ENCODE measurements around the gene PRDM15.

Gene PRDM15

GRCh38 chr21:41823906-41824305 lies 55.2 kb downstream of the PRDM15 start:
- no peak for DNase-seq

GRCh38 chr21:41823166-41823565 lies 56.0 kb downstream of the PRDM15 start:
- no peak for DNase-seq

GRCh38 chr21:41821756-41822431 lies 57.2 kb downstream of the PRDM15 start:
- no peak for DNase-seq

GRCh38 chr21:41821081-41821755 lies 57.9 kb downstream of the PRDM15 start:
- no peak for DNase-seq

- no peak for DNase-seq
These were observed 58.6 kb downstream of the PRDM15 start for GRCh38 chr21:41820384-41821080.

GRCh38 chr21:41819856-41820281 lies 59.3 kb downstream of the PRDM15 start:
- no peak for DNase-seq

GRCh38 chr21:41819236-41819855 lies 59.8 kb downstream of the PRDM15 start:
- no peak for DNase-seq

DNA sequence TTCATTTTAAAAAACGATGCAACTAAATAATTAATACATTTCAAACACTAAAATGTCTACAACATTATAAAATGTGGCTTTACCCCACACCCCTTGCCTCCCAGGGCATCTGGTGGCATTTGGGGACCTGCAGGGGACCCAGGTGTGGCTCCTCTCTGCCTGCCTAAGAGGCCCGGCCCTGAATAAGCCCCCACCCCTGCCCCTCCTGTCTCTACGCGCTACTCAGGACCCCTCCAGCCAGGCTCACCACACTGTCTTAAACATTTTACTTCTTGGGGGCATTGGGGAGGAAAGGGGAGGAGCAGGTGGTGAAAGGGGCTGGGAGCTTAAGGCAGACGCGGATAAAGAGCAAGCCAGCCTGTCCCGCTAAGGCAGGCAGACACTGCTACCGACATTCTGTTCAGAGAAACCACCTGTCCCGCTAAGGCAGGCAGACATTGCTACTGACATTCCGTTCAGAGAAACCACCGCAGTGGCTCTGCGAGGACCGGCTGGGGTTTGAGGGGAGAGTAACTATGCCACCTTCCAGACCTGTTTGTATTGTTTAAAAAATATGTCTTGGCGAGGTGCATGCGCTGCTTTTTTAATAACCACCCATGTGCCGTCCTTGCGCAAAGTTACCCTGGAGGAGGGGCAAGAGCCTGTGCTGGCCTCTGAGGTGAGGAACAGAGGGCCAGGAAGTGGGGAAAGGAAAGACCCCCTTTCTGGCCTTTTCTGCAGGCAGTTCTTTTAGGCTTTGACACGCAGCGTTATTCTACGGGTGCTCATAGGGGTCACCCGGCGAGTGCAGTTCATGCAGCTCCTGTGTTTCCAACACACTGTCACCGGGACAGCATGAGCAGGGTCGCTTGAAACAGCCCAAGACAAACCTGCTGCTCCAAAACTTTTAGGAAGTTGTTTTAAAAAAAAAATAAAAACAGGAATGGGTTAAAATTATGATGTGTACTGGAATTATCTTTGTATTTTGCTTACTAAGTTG lies 61.0 kb downstream of the PRDM15 start:
- no peak for DNase-seq

DNA sequence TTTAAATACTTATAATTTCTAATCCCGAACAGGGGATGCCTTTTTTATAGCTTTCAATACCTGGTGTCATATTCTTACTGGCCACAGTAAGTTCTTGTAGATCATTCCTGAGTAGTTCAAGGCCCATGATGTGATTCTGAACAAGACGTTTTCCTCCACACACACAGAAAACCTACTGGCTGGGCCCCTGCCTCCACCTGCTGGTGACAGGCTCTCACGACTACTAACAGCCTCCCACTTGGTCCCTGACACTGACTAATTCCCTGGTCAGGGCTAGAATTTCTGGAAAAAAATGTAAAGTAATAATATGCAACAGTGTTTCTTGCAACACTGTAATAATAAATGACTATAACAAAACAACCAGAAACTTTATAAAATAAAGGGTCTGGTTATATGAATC lies 61.9 kb downstream of the PRDM15 start:
- DNase-seq: peak in 4 of 6 experiments; percentile 5 to 28 (median 8)

GRCh38 chr21:41816583-41817165 lies 62.5 kb downstream of the PRDM15 start:
- DNase-seq: peak; percentile 9 to 69 (median 36)

- DNase-seq: no peak
These were observed 63.2 kb downstream of the PRDM15 start for GRCh38 chr21:41815652-41816582.

DNA sequence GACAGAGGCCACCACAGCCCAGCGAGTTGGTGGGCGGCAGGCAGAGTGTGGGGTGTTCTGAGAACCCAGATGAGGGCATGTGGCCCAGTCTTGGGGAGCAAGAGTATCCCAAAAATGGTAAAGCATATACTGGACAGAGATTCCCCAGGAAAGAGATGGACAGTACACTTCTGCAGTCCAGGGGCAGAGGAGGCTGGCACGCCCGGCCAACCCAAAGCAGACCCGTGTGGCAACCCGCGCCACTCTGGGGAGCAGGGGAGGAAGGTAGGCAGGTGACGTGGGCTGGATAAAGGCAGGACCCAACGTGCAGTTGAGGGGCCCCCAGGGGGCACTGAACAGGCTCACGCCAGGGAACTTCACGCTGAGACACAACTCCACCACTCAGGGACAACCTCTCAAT lies 65.9 kb downstream of the PRDM15 start:
- DNase-seq: no peak

GRCh38 chr21:41812679-41813078 lies 66.5 kb downstream of the PRDM15 start:
- DNase-seq: no peak

- DNase-seq: no peak
These were observed 68.6 kb downstream of the PRDM15 start for GRCh38 chr21:41810597-41810932.

- no peak for DNase-seq
These were observed 69.1 kb downstream of the PRDM15 start for GRCh38 chr21:41809891-41810596.

DNA sequence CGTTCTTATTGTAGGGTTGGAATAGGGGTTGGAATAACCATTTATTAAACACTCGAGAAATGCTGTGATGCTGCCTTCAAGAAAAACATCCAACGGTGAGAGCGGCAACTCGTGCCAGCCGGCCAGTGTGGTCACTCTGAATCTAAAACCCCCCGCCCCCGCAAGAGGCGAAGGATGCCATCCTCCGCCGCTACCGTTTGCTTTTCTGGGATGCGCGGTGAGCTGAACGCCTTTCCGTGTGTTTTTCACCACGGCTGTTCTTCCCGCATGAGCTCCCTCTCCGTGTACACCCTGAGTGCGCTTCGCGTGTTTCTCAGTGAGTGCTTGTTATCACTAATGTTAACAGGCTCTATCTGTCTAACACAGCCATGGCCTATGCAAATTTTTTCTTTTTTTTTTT lies 70.3 kb downstream of the PRDM15 start:
- no peak for DNase-seq

- no peak for DNase-seq
These were observed 71.0 kb downstream of the PRDM15 start for GRCh38 chr21:41808094-41808493.

- no peak for DNase-seq
These were observed 72.4 kb downstream of the PRDM15 start for GRCh38 chr21:41806773-41807172.

DNA sequence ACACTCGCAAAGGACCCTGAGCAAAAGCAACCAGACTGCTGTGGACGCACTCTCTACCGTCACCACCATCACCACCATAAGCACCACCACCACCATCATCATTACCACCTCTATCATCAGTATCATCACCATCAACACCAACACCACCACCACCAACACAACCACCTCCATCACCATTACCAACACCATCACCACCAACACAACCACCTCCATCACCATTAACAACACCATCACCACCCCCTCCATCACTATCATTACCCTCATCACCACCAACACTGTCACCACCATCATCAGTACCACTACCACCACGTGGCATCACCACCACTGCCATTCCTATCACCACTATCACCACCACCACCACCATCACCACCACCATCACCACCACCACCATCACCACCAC lies 73.5 kb downstream of the PRDM15 start:
- DNase-seq: no peak

DNA sequence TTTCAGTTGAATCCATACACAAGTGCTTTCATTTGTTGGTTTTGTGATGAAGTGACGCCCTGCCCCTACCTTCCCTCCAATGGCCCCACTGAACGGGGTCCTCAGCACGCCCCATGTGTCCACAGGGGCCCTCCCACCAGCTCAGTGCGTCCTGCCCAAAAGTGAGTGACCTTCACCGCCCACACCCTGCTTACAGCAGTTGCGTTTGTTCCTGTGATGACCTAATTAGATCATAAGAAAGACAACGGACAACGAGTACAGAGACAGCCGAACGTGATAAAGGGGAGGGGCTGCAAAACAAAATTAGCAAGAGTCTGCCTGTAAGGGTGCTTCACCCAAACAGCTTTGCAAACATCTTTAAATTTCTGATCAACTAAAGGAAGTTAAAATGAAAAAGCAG lies 74.1 kb downstream of the PRDM15 start:
- no peak for DNase-seq

Measured in stimulated activated naive CD4-positive, alpha-beta T cell (primary cell).